Measurements from ENCODE around the gene CLUH. TPM values are rescaled to one million over a fixed set of nuclear protein-coding genes. Genes with fewer than 3 reads are reported as not detected.

The CLUH gene
- total RNA-seq, 1 experiment from 2014 or later: 39.1 TPM

DNA sequence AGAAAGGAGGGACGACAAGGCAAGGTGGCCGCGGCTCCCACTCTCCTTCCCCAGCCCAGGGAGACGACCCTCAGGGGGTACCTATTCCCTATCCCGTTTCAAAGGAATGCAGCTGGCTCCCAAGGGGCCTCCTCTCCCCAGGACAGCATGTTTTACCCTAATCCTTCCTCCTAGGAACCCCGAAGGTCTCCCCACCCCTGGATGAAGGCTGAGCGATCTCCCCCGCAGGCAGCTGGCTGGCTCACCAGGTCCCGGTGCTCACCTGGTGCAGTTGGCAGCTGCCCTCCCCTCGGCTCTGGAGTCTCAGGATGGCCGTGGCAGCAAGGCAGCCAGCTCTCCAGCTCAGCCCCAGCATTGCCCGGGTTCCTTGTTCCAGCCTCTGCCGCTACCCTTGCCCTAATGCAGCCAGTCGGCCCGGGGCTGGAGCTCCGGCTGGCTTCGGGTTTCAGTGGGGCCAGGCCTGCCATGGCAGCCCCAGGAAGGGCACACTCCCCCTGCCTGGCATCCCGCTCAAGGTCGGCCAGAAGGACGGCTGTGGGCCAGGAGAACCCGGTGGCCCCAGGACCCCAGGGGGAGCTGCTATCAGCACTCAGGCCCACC lies 4.6 kb downstream of the CLUH start:
- H3K27me3 ChIP-seq (ENCODE audit: low read length): no peaks in the 10 kb centered on the region
- DNase-seq: no peak
- H3K4me2 ChIP-seq (ENCODE audit: low read depth, low read length, poor library complexity, severe bottlenecking): no peak overlapping the region
- no peaks in the 10 kb centered on the region for H3K9me2 ChIP-seq (replicated peaks; ENCODE audit: insufficient read depth, low read length)
- no peak overlapping the region for H3K9ac ChIP-seq (ENCODE audit: low read length)
- H3K9me3 ChIP-seq (ENCODE audit: low read length): no peaks in the 10 kb centered on the region
- H3K36me3 ChIP-seq (ENCODE audit: insufficient read depth, low read length): peaks cover 3% of the 10 kb centered on the region; the same call in 1 of the 2 replicates
- H2AFZ ChIP-seq (ENCODE audit: low read length): no peak overlapping the region
- peaks cover 78% of the 10 kb centered on the region for H3K79me2 ChIP-seq (ENCODE audit: low read length)
- no peak overlapping the region for H3K4me3 ChIP-seq (ENCODE audit: low read length)
- no peak overlapping the region for H3K27ac ChIP-seq (ENCODE audit: low read length)
- H4K20me1 ChIP-seq (ENCODE audit: insufficient read depth, low read depth, low read length): peaks cover 65% of the 10 kb centered on the region
- peaks cover 23% of the 10 kb centered on the region for H3K4me1 ChIP-seq (ENCODE audit: low read length)

DNA sequence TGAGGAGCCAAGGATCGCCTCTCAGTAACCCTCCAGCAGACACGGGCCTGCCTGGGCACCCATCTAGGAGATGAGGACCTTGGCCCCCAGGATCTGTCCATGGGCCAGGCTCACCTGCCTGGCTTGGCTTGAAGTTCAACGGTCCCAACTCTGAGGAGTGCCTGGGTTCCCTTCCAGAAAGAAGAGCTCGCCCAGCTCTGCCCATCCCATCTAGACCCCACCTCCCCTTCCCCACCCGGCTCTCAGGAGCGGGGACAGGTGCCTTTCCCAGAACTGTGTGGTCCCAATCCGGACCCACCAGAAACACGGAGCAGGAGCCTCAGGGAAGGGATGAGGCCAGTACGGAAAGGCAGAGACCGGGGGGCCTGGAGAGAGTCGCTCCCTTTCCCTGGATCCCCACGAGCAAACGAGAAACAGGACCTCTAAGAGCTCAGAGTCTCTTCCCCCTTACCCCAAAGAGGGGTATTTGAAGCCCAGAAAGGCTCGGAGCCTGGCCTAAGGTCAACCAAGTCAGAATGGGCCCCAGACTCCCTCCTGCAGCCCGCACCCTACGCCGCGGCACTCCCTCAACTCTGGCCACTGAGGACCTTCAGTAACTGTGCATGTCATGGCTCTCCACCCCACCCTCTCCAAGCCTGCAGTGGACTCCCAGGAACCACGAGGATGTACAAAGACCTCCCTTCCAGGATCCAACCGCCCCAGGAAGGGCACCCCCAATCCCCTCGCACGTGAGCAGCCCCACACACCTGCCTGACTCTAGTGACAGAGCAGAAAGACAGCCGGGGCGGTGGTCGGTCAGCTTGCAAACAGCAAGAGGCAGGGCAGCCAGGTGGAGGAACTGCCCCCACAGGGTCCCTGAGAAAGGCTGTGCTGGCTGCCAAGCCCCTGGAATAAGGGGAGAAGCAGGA lies 5.4 kb downstream of the CLUH start:
- H3K27me3 ChIP-seq (ENCODE audit: low read length): no peaks in the 10 kb centered on the region
- H3K27ac ChIP-seq (ENCODE audit: low read length): no peak overlapping the region
- H3K4me2 ChIP-seq (ENCODE audit: low read depth, low read length, poor library complexity, severe bottlenecking): no peak overlapping the region
- H3K36me3 ChIP-seq (ENCODE audit: insufficient read depth, low read length): peaks cover 3% of the 10 kb centered on the region; the same call in 1 of the 2 replicates
- H3K9me2 ChIP-seq (replicated peaks; ENCODE audit: insufficient read depth, low read length): no peaks in the 10 kb centered on the region
- no peak overlapping the region for H3K4me3 ChIP-seq (ENCODE audit: low read length)
- DNase-seq: no peak
- H2AFZ ChIP-seq (ENCODE audit: low read length): no peak overlapping the region
- H3K9ac ChIP-seq (ENCODE audit: low read length): no peak overlapping the region
- H3K9me3 ChIP-seq (ENCODE audit: low read length): no peaks in the 10 kb centered on the region
- peaks cover 74% of the 10 kb centered on the region for H3K79me2 ChIP-seq (ENCODE audit: low read length)
- peaks cover 65% of the 10 kb centered on the region for H4K20me1 ChIP-seq (ENCODE audit: insufficient read depth, low read depth, low read length)
- peaks cover 21% of the 10 kb centered on the region for H3K4me1 ChIP-seq (ENCODE audit: low read length)

DNA sequence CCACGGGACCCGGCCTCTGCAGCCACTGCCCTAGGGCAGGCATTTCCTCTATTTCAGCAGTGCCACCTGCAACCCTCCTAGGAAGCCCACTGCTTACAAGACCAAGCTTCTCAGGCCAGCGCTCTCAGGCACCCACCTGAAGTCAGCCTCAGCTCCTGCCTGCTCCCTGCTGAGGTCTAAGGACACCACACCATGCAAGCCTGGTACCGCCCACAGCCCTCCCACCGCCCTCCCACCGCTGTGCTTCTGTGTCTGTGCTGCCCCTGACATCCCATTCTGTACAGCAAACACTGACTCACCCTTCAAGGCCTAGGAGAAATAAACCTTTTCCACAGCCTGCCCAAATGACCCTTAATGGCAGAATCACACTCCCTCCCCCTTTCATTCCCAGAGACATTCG lies 6.3 kb downstream of the CLUH start:
- Histone ChIP-seq H3K4me1 (ENCODE audit: low read length) (peaks cover 21% of the 10 kb centered on the region), H4K20me1 (ENCODE audit: insufficient read depth, low read depth, low read length) (peaks cover 58% of the 10 kb centered on the region)

DNA sequence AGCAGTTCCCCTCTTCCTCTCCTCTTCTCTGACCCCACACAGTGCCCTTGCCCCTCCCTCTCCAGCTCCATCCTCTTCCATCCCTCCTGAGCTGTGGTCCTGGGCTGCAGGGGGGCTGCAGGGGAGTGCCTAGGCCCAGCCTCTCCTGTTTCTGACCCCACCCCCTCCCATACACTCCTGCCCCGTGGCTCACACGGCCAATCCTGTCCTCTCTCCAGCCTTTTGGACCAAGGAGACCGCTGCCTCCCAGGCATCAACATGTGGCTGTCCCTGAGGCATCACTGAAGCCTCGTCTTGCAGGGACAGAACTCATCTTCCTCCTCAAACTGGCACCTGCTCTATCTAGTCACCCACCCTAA lies 6.7 kb downstream of the CLUH start:
- Histone ChIP-seq H3K9ac (ENCODE audit: low read length) (no peak overlapping the region), H3K4me2 (ENCODE audit: low read depth, low read length, poor library complexity, severe bottlenecking) (no peak overlapping the region), H3K4me3 (ENCODE audit: low read length) (no peak overlapping the region), H3K4me1 (ENCODE audit: low read length) (peaks cover 21% of the 10 kb centered on the region), H2AFZ (ENCODE audit: low read length) (no peak overlapping the region), H3K27ac (ENCODE audit: low read length) (no peak overlapping the region), H3K9me2 (replicated peaks; ENCODE audit: insufficient read depth, low read length) (no peaks in the 10 kb centered on the region), H4K20me1 (ENCODE audit: insufficient read depth, low read depth, low read length) (peaks cover 54% of the 10 kb centered on the region), H3K79me2 (ENCODE audit: low read length) (peaks cover 61% of the 10 kb centered on the region), H3K9me3 (ENCODE audit: low read length) (no peaks in the 10 kb centered on the region), H3K27me3 (ENCODE audit: low read length) (no peaks in the 10 kb centered on the region), H3K36me3 (ENCODE audit: insufficient read depth, low read length) (peaks cover 3% of the 10 kb centered on the region; the same call in 1 of the 2 replicates)
- no peak for DNase-seq

More for the DNA sequence above, 6.3 kb downstream of the CLUH start:
- H3K79me2 ChIP-seq (ENCODE audit: low read length): peaks cover 65% of the 10 kb centered on the region
- no peak overlapping the region for H3K4me2 ChIP-seq (ENCODE audit: low read depth, low read length, poor library complexity, severe bottlenecking)
- H3K9me3 ChIP-seq (ENCODE audit: low read length): no peaks in the 10 kb centered on the region
- H3K9me2 ChIP-seq (replicated peaks; ENCODE audit: insufficient read depth, low read length): no peaks in the 10 kb centered on the region
- H3K36me3 ChIP-seq (ENCODE audit: insufficient read depth, low read length): peaks cover 3% of the 10 kb centered on the region; the same call in 1 of the 2 replicates
- DNase-seq: no peak
- no peaks in the 10 kb centered on the region for H3K27me3 ChIP-seq (ENCODE audit: low read length)
- H2AFZ ChIP-seq (ENCODE audit: low read length): no peak overlapping the region
- no peak overlapping the region for H3K27ac ChIP-seq (ENCODE audit: low read length)
- H3K4me3 ChIP-seq (ENCODE audit: low read length): no peak overlapping the region
- no peak overlapping the region for H3K9ac ChIP-seq (ENCODE audit: low read length)

DNA sequence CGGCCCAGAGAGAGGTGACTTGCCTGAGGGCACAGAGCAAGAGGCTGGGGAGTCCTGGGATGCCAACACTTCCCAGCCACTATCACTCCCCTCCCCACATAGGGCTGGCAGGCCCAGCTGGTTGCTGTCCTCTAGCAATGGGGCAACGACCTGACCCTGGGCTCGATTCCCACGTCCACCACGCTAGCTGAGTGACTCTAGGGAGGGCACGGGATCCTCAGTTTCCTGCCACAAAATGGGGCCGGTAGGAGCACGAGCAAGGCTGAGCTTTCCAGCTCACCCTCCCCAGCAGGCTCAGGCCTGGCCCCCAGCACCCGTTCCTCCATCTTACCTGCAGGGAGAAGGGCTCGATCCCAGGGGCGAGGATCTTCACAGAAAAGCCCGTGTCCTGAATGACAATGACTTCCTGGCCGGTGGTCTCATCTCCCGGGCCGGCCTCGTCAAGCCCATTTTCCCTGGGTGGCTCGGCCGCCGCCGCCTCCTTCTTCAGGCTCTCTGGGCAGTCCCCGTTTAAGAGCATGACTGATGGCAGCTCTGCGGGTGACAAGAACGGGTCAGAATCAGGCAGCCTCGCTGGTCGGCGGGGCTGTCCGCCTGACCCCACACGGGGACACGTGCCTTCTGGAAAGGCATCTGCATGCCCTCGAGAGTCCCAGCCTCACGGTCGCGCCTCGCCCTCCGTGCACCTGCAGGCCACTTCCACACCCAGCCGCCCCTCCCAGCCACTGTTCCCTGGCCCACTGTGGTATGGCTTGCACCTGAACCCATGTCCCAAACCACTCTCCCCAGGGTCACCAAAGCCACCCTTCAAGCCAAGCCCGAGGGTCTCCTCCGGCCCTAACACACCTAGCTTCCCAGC lies 7.3 kb downstream of the CLUH start:
- Histone ChIP-seq H3K27ac (ENCODE audit: low read length) (no peak overlapping the region), H4K20me1 (ENCODE audit: insufficient read depth, low read depth, low read length) (peaks cover 48% of the 10 kb centered on the region), H2AFZ (ENCODE audit: low read length) (no peak overlapping the region), H3K9me2 (replicated peaks; ENCODE audit: insufficient read depth, low read length) (no peaks in the 10 kb centered on the region), H3K4me1 (ENCODE audit: low read length) (peaks cover 16% of the 10 kb centered on the region), H3K9me3 (ENCODE audit: low read length) (no peaks in the 10 kb centered on the region), H3K36me3 (ENCODE audit: insufficient read depth, low read length) (peaks cover 3% of the 10 kb centered on the region; the same call in 1 of the 2 replicates), H3K4me3 (ENCODE audit: low read length) (no peak overlapping the region), H3K9ac (ENCODE audit: low read length) (no peak overlapping the region), H3K27me3 (ENCODE audit: low read length) (no peaks in the 10 kb centered on the region), H3K79me2 (ENCODE audit: low read length) (peaks cover 55% of the 10 kb centered on the region), H3K4me2 (ENCODE audit: low read depth, low read length, poor library complexity, severe bottlenecking) (no peak overlapping the region)
- DNase-seq: no peak

DNA sequence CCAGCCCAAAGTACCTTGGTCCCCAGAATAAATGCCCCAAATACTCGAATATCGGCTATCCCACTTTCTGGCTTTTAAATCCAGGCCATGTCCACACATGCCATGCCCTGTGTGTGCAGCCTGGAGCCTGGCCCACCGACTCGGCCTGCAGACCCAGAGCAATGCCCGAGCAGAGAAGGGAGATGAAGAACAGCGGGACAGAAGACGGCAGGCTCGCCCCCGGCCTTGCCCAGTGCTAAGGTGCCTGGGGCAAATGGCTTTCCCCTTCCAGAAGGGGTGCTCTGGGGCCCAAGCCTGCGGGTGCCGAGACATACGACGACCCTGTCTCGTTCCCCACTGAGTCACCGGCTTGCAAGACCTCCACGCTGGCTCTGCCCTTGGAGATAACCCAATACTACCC lies 8.0 kb downstream of the CLUH start:
- Histone ChIP-seq H3K36me3 (ENCODE audit: insufficient read depth, low read length) (peaks cover 7% of the 10 kb centered on the region; the same call in 1 of the 2 replicates), H2AFZ (ENCODE audit: low read length) (no peak overlapping the region), H3K9me2 (replicated peaks; ENCODE audit: insufficient read depth, low read length) (no peaks in the 10 kb centered on the region), H3K27ac (ENCODE audit: low read length) (no peak overlapping the region), H3K4me2 (ENCODE audit: low read depth, low read length, poor library complexity, severe bottlenecking) (no peak overlapping the region), H3K27me3 (ENCODE audit: low read length) (no peaks in the 10 kb centered on the region), H3K4me1 (ENCODE audit: low read length) (peaks cover 10% of the 10 kb centered on the region), H3K4me3 (ENCODE audit: low read length) (no peak overlapping the region), H4K20me1 (ENCODE audit: insufficient read depth, low read depth, low read length) (peaks cover 42% of the 10 kb centered on the region), H3K9me3 (ENCODE audit: low read length) (no peaks in the 10 kb centered on the region), H3K79me2 (ENCODE audit: low read length) (peaks cover 48% of the 10 kb centered on the region), H3K9ac (ENCODE audit: low read length) (no peak overlapping the region)
- no peak for DNase-seq

DNA sequence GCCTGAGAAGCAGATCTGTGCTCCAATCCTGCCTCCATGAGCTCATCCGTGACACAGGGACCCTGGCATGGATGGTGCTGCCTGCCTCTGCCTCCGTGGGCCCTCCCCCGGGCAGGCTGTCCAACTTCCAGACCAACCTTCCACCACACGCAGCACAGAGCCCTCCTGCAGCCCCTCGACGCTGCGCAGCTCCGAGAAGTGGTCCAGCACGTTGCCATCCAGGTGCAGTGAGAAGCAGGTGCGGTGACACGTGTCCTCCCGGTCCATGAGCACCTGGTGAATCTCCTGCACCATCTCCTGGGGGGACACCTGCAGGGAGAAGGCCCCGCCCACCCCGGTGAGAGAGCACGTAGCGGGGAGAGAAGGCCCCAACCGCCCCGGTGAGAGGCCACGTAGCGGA lies 8.4 kb downstream of the CLUH start:
- H3K9ac ChIP-seq (ENCODE audit: low read length): no peak overlapping the region
- H3K4me3 ChIP-seq (ENCODE audit: low read length): no peak overlapping the region
- no peaks in the 10 kb centered on the region for H3K9me3 ChIP-seq (ENCODE audit: low read length)
- H3K9me2 ChIP-seq (replicated peaks; ENCODE audit: insufficient read depth, low read length): no peaks in the 10 kb centered on the region
- peaks cover 44% of the 10 kb centered on the region for H3K79me2 ChIP-seq (ENCODE audit: low read length)
- no peak overlapping the region for H3K27ac ChIP-seq (ENCODE audit: low read length)
- no peaks in the 10 kb centered on the region for H3K27me3 ChIP-seq (ENCODE audit: low read length)
- no peak overlapping the region for H2AFZ ChIP-seq (ENCODE audit: low read length)
- no peak for DNase-seq
- peaks cover 11% of the 10 kb centered on the region; the same call in 1 of the 2 replicates for H3K36me3 ChIP-seq (ENCODE audit: insufficient read depth, low read length)
- H3K4me1 ChIP-seq (ENCODE audit: low read length): peaks cover 5% of the 10 kb centered on the region
- H3K4me2 ChIP-seq (ENCODE audit: low read depth, low read length, poor library complexity, severe bottlenecking): no peak overlapping the region
- peaks cover 38% of the 10 kb centered on the region for H4K20me1 ChIP-seq (ENCODE audit: insufficient read depth, low read depth, low read length)
